AML-193 (cell line): Measurements from ENCODE around the gene DPP4.

Source experiments
- DNase-seq, 2 experiments: peaks; one replicate each; lab custom pipeline; 2025; lab: John Stamatoyannopoulos, UW

DPP4 gene

DNA sequence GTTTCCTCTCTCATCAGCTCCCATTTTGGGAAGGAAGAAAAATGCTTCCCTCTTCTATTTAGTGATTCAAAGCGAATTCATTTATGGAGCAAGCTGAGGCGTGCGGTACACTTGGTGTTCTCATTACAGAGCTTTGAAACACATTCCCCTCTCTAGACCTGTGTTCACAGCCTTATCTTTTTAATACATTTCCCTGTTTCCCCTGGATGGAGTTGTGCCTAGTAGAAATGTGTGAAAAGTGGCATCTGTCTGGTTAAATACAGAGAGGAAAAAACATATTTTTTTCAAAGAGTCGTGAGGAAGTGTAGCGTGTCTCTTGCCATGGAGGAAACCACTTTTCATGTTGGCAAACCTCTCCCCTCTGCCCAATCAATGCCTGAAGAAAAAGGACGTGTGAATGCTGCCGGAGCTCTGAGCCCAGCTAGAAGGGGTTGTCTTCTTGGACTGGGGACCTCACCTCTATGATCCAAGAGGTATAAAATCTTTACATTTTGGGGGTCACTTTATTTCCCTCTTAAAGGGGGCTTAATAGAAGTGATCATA is 52.4 kb downstream of the DPP4 start:
- no peak for DNase-seq

DNA sequence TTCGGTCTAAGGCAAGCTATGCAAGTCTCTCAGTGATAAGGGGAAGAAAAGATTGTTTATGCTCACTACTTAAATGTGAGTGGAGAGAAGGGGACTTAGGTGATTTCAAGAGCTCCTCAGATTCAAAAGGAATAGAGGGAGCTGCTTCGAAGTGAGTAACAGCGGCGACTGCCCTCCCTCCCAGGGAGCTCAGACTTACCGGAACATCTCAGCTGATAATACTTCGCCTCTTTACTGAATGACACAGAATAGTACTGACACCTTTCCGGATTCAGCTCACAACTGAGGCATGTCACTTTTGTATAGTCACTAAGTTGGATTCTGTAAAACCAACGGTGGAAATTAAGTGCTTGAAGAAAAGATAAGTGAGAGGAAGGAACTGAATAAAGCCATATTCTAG is 55.5 kb downstream of the DPP4 start:
- DNase-seq: no peak

DNA sequence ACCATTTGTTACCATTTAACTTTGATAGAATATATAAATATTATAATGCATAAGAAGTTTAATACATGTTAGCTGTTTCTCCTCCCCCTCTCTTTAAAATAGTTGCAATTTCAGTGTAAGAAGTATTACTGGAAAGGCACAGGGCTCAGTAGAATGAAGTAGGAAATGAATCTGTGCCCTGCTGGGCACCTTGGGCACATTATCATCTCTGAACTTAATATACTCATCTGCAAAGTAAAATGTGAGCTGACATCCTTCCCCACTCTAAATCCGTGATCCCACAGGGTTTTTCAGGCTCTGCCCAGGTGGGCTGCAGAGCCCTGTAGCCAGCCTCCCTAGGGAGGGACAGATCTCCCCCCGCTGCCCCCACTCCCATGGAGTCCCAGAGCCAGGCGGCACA is 56.8 kb downstream of the DPP4 start:
- no peak for DNase-seq

DNA sequence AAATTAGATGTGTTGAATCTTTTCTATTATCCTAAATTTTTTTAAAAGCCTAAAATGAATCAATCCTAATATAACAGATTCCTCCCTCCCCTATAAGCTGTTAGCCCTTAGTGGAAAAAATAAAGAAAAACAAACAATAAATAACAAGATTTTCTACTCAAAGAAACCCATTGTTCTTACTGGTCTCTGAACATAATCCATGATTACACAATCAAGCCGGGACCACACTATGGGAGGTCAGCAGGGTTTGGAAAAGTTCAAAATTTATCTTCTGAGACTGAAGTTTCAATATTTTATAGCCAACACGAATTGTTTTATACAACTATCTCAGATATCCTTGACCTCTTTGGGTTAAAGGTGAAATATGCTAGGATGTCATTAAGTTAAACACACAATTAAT is 57.9 kb downstream of the DPP4 start:
- no peak for DNase-seq

DNA sequence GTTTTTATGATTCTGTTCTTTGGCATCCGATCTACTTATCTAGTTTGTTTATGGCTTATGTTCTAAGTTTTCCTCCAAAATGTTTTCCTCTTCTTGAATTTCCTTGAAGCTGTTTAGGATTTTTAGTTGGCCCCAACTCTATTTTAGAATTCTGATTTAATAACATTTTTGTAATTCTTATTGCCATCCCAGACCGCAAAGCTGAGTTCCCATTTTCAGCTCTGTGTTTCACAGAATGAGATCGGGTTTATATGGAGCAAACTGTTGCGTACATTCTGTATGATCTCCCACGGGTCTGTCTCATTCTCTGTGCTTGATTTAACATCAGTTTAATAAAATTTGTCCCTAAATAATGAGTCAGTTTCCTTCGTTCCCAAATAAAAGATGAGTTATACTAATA is 59.3 kb downstream of the DPP4 start:
- no peak for DNase-seq

DNA sequence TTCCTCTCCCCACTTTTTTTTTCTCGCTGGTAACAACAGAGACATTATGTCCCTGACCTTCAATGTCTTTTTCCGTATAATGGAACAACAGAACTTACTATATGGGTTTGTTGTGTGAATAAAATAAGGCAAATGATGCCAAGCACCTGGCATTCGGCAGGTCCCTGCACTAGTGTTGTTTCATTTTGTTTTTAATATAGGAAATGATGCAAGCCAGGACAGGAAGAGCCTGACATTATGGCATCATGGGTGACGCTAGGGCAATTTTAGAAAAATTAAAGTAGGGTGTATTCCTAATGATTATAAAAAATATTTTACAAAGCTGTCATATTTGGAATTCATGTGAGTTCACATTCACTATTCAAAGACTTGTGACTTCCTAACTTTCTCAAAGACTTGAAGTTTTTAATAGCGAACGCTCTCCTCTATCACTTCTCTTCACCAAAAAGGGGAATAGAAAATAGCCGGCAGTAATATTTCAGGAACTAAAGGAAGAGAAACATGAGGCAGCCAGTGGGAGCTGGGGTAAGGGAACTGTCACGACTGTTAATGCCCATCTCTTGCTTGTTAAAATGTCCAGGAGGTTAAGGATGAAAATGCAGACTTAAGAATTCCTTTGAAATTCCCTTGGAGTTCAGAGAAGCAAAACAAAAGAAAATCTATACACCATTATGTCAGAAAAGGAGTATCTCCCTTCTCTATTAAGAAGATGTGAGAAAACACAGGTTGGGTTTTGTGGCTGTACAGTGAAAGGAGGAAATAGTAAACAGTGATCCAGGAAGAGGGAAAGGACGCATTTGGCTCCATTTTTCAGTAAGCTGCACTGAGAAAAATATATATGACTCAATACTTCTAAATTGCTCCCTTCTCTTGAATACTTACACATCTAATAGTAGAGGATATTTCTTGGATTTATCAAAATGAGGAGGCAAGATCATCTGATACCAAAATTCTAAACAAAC is 60.2 kb downstream of the DPP4 start:
- DNase-seq: peak; percentile 17 to 45

DNA sequence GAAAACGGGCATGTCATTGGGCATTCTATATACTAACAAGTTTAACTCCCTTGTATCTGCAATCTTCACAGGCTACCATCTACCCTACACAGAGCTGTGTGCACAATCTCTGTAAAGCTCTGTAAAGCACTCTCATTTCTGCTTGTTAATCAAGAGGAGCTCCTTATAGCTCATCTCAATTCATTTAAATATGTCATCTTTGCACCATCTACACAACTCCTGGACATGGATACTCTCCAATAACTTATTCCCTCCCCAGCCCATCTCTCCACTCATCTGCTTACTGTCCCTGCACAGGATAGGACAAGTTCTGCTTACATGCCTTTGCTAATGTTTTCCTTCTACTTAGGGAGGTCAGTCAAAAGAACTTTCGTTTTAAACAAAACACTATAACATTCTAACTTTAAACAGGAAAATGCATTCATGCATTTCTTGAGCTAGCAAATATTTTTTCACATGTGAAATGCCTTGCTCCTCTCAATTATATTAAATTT is 61.4 kb downstream of the DPP4 start:
- DNase-seq: no peak

DNA sequence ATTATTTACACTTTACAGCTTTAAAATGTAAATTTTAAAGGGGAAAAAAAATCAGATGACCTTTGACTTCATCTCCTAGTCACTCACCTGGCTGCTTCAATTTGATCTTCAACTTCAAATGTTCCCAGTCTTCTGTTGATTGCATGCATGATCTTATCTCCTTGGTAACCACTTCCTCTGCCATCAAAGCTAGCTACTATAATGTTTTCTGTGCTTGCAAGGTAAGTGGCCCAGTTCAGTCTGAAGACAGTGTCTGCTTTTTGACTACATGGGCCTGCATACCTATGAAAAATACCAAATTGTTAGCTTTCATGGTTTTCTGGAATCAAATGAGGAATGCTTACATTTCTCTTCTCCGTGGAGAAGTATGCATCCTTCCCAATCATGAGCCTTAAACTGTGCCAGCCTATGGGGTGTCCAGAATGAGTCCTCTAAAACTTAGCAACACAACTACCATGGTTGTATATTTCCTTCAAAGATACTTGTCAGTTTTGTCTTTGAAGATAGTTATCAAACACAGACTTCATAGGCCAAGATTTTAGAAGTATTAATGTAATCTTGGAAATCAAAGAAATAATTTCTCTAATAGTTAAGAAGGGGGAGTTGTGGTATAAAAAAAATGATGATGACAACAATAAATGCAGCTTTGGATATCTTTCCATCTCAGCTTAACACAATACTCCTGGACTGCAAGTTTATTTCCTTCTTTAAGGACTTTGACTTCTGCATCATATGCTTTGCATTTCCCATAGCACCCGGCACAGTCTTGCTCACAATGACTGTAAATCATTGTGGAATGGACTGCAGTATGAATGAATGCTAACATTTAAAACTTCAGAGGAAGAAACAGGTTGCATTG is 62.1 kb downstream of the DPP4 start:
- DNase-seq: no peak

DNA sequence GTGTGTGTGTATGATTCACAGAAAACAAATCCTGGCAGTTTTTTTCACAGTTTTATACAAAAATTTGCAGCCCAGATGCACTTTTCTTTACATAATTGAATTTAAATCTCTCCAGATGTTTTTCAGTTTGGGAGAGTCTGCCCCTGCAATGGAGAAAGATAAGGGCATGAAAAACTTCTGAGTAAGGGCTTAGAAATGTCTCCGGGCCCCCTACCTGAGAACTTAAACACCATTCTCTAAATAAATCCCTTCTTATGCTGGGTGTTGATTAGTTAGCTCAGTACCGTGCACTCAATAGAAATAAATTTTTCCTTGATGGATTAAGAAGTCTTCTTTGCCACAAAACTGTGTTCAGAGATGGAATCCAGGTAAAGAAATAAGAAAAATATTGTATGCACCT is 64.5 kb downstream of the DPP4 start:
- DNase-seq: no peak

DNA sequence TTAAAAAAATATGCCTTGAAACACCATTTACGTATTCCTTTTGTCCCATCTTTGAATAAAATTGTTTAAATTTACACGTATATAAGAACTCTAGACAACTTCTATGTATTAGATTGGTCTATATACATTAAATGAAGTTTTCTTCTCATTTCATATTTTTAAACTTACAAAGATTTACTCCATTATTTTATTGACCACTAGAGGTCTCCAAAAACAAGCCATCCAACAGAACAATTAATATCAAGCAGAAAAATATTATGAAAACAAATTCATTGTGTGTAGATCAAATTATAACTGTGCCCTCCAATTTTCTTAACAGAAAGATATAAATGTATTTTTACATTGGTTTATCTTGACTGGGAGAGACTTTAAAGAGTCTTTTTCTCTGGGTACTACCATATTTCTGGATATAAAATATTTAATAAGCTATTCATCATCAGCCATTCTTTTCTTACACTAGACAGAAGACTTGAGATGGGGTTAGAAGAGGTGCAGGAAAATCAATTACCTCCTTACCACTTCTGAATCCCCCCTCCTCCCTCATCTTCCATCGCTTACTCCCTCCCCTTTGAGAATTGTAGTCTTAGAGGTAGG is 66.5 kb downstream of the DPP4 start:
- DNase-seq: peak; percentile 18 to 21

DNA sequence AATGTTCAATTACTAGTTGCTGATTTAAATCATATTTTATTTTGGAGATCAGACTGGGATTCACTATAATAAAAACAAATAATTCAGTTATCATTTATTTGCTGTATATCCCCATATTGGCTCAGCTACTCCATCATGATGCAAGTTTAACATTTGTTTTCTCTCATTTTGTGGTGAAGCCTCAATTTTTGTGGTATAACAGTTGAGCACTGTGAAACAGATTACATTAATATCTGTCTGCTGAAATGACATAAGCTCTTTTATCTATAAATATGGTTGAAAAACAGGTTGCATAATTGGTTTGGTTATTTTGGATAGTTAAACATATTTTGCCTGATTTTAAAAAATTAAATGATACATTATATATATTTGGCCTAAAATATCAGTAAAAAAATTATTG is 67.7 kb downstream of the DPP4 start:
- no peak for DNase-seq

DNA sequence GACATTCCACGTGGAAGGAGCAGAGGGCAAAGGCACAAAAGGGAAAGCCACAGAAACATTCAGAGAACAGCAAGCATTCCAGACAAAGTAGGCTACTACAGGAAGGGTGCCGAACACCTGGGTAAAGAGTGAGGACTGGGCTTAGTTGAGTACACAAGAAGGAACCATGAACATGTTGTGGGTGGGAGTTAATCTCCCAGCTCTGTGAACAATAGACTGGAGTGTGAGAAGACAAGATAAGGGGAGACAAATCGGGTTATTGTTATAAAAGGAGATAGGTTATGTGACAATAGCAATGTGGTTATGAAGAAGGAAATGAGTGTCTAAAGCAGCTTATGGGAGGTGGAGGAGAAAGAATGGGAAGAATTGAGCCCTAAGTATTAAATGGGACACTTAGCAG is 70.0 kb downstream of the DPP4 start:
- DNase-seq: no peak

DNA sequence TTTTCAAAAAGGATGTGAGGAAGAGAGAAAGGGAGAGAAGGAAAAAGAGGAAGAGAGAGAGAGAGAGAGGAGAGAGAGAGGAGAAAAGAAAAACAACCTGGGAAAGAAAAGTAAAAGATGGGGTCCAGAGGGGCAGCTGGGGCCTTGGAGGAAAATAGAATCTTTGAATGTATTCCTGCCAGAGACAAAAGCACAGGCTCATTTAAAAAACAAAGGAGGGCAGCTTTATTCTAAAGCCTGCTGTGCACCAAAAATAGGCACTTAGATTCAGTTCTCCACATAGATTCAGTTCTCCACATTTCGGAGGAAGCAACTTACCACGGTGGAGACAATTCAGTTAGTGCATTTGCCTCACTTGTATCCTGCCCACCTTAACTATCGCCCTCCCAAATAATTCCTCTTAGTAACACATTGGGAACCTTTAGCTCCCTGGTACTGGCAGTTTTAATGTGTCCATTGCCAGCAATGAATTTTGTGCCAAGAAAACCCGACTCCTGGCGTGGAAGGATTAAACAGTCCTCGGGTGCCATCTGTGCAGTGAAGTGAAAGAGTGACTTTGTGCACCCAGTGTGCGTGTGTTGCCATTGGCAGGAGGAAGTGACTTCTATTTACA is 71.3 kb downstream of the DPP4 start:
- DNase-seq: no peak

DNA sequence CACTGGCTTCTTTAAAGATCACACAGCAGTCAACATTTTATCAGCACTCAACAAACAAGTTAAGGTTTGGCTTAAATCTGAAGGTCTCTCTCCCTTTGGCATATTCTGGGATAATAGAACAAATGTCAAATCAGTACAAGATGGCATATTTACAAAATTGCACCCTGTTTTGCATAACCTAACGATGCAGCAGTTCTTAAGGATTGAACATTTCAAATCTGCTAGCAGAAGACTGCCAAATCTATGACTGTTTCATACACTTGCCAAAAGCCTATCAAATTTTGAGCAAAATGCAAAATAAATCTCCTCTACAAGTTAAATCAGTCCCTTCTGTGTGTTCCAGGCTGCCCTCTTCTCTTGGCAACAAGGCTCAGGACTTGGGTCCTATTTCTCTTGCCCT is 73.6 kb downstream of the DPP4 start:
- DNase-seq: no peak

DNA sequence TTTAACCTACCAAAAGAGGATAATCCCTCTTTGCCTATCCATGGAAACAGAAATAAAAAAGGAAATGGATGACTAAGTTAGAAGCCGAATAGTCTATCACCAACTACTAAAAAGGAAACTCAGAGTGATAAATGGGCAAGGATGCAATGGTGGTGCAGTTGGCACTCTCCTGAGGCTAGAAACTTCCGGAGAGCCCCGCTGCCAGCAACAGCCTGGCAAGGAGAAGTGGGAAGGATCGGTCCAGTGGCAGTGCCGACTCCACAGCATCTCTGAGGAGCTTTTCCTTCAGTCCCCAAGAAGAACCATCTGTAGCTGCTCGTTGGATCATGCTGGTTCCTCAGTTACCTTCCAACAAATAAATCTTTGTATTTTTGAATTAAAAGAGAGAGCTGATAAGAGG is 74.7 kb downstream of the DPP4 start:
- DNase-seq: no peak

DNA sequence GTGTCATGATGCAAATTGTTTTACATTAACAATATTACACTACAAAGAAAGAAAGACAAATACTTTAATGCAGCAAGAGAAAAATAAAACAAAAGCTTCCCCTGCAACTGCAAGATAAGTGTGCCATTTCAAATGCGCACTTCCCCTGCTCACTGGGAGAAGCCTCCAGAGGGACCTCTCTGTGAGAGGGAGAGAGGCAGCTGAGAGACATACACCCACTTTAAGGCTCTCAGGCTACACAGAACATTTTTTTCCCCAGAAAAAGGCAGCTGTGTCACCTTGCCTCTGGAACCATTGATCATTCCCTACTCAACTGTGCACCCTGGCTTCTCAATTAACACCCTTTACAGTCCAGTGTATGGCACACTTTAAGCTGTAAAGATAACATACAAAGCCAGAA is 75.2 kb downstream of the DPP4 start:
- no peak for DNase-seq

DNA sequence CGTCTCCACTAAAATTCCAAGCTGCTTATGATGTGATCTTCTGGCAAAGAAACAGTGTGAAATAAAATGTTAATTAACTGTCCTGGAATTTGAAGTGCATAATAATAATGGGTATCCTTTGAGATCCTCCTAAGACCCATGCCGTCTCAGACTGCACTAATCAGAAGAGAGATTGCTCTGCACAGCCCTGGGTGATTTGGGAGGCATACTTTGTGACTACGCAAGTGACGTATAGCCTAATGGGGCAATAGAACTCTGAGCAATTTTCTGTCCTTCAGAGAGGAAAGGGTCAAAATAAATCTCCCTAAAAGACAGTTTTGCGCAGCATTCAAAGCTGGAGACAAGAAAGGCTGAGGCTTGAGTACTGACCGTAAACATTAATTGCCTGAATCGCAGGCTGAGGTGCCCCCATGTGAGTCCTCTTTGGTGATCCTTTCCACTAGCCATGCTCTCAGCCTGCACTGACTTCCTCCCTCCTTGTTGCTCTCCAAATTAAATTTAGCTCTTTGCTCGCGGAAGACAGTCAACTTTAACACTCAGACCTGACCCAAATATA is 76.0 kb downstream of the DPP4 start:
- no peak for DNase-seq

DNA sequence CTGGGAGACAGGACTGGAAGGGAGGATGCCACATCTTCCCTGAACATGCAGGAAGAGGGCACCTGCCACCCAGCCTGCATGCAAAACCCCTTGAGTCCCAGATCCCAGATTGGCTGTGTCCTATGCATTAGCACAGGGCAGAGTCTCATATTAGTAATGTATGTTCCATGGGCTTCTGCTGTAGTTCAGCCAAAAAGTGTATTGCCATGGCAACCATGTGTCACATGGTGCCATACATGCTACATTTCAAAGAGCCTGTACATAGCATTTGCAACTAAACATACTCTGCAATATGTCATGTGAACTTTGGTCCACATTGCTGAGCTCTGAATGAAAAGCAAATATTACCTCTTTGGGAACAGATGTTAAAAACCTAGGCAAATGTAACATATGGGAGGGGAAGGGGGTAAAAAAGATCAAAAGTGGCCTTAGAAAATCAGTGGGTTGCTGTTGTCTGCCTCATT is 78.4 kb downstream of the DPP4 start:
- no peak for DNase-seq

DNA sequence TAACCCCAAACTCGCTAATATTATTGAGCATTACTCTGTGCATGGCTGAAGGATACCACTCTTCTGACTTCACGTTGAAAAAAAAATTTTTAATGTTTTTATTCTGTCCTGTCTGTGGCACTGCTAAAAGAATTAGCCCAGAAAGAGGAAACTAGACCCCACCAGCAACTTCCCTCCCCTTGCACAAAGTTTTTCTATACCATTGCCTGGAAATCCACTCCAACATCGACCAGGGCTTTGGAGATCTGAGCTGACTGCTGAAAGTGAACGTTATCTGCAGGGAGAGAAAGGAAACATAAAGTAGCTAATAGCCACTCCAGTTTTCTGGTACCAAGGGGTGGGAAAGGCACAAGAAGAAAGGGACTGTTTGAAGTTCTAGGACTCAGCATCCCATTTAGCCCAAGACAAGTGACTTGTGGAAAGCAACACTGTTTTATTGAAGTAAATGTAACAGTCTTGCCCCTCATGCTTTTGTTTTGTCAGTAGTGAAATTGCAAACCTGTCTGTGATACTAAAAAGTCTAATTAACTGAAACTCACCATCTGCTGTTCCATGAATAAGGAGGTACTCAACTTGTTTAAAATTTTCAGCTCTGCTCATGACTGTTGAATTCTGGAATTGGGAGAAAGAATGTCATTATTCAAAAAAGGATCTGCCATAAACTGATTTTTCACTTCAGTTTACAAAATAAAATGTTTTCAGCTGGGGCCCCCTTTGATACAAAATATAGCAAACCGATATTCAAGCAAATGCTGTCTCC is 79.1 kb downstream of the DPP4 start:
- DNase-seq: no peak

DNA sequence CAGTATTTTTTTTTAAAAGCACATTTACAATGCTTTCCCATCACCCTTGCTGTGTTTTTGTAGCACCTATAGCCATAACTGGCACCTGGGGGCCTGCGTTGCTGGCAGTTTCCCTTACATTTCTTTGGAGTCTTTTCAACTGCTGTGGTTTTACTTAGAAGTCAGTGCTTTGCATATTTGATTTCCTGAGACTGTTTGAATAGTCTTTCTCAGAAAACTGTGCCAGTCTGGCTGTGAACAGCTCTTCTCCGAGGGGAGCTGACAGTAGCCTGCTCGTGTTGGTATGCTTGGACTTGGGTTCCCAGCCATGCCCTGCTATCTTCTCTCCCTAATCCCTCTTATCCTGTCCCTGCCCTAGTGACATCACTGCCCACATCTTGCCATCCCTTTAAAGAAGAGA is 81.5 kb downstream of the DPP4 start:
- no peak for DNase-seq

DNA sequence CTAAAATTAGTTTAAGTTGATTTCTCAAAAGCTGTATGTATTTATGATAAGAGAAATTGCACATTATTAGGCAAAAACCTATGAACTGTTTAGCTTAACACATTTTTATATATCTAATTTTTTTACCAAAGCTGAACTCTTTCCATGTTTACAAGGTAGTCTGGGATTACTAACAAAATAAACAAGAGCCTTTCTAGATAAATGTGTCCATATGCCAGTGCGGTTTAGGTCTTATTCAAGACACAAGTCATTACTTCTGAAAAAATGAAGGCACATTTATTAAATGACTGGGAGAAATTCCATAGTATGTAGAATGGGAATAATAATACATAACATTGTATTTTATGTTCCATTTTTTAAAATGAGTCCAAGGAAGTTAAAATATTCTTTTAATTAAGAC is 82.0 kb downstream of the DPP4 start:
- DNase-seq: no peak
